Occipital lobe (tissue), 2 donors: ENCODE data around the gene MEIS3. TPM values are rescaled to one million over a fixed set of nuclear protein-coding genes. Genes with fewer than 3 reads are reported as not detected.

ENCODE experiments used
- DNase-seq: peaks from one replicate; lab custom pipeline; 2025; lab: John Stamatoyannopoulos, UW
- total RNA-seq: library from RNA; depleted of rRNA; stranded (reverse); fragments of >200 nt; gene quantifications from one replicate; pipeline ENCODE4 v1.2.3, GENCODE V29; 2014

MEIS3 gene
- total RNA-seq, 1 donor from 2014 or later: 74.6 TPM

- no peak for DNase-seq
These were observed 55.4 kb downstream of the MEIS3 start for GRCh38 chr19:47363758-47364531.

GRCh38 chr19:47362321-47362720 lies 57.0 kb downstream of the MEIS3 start:
- no peak for DNase-seq

GRCh38 chr19:47358936-47359335 lies 60.4 kb downstream of the MEIS3 start:
- DNase-seq: no peak

GRCh38 chr19:47357788-47358680 lies 61.3 kb downstream of the MEIS3 start:
- no peak for DNase-seq

GRCh38 chr19:47356900-47357299 lies 62.4 kb downstream of the MEIS3 start:
- DNase-seq: no peak

GRCh38 chr19:47353307-47353712 lies 66.0 kb downstream of the MEIS3 start:
- DNase-seq: no peak

Other genes starting within 250 kb of the MEIS3 start
- 13.4 TPM for gene BBC3, start 188.3 kb downstream of the MEIS3 start, total RNA-seq
- gene CCDC9, start 163.0 kb downstream of the MEIS3 start, total RNA-seq: 2.8 TPM
- gene INAFM1, start 144.6 kb downstream of the MEIS3 start, total RNA-seq: 2.3 TPM
- gene C5AR1, start 109.7 kb downstream of the MEIS3 start, total RNA-seq: 0.16 TPM
- gene C5AR2, start 87.4 kb downstream of the MEIS3 start, total RNA-seq: 0.31 TPM
- gene DHX34, start 70.2 kb downstream of the MEIS3 start, total RNA-seq: 10.8 TPM
- 40.1 TPM for gene SLC8A2, start 52.4 kb upstream of the MEIS3 start, total RNA-seq
- 4.2 TPM for gene KPTN, start 64.7 kb upstream of the MEIS3 start, total RNA-seq
- 26.8 TPM for gene NAPA, start 95.5 kb upstream of the MEIS3 start, total RNA-seq
- gene ZNF541, start 153.6 kb upstream of the MEIS3 start, total RNA-seq: not detected
- 9.8 TPM for gene BICRA, start 189.6 kb upstream of the MEIS3 start, total RNA-seq